DND-41 (cell line): ENCODE results near the gene ADAMTSL2.

ENCODE experiments used
- ATAC-seq: fragments of 200-7000 bp; cut with Tn5 transposase; 3 replicates; pipeline ENCODE4 v1.9.1; 2021; ENCODE audit warnings: low read depth; ENCODE audit not compliant: insufficient read depth
- DNase-seq: peaks from one replicate; pipeline ENCODE4 v3.0.0-alpha.2; 2020
- H2AFZ ChIP-seq: 2 replicates; pipeline ENCODE4 v1.6.0; 2012; ENCODE audit warnings: low read depth, low read length
- H3K27ac ChIP-seq: 2 replicates; pipeline ENCODE4 v1.5.1; 2012; ENCODE audit warnings: low read length, inconsistent platforms
- H3K27me3 ChIP-seq: fragments of 200-600 bp; sonication (generic); 2 replicates; pipeline ENCODE4 v1.6.0; 2012; ENCODE audit warnings: low read length, mild to moderate bottlenecking, inconsistent platforms; ENCODE audit not compliant: insufficient read depth, poor library complexity
- H3K36me3 ChIP-seq: 2 replicates; pipeline ENCODE4 v1.5.1; 2012; ENCODE audit warnings: low read length, inconsistent platforms; ENCODE audit not compliant: insufficient read depth
- H3K4me1 ChIP-seq: 2 replicates; pipeline ENCODE4 v1.5.1; 2012; ENCODE audit warnings: mild to moderate bottlenecking, low read length; ENCODE audit not compliant: insufficient read depth
- H3K4me2 ChIP-seq: 2 replicates; pipeline ENCODE4 v1.6.0; 2012; ENCODE audit warnings: mild to moderate bottlenecking, moderate library complexity, low read length, inconsistent platforms; ENCODE audit not compliant: insufficient read depth
- H3K4me3 ChIP-seq, 2 experiments: fragments of 200-600 bp in 1 of 2; shearing (Covaris generic) in 1 of 2; 2 replicates each; pipeline ENCODE4 v1.5.1; 2012 to 2016; ENCODE audit warnings: inconsistent platforms in 2 of 2, low read length in 2 of 2, mild to moderate bottlenecking in 2 of 2, low read depth in 1 of 2, moderate library complexity in 1 of 2
- H3K79me2 ChIP-seq: 2 replicates; pipeline ENCODE4 v1.6.0; 2012; ENCODE audit warnings: low read length, inconsistent platforms; ENCODE audit not compliant: insufficient read depth
- H3K9ac ChIP-seq: 2 replicates; pipeline ENCODE4 v1.6.0; 2012; ENCODE audit warnings: low read depth, mild to moderate bottlenecking, inconsistent platforms, low read length, moderate library complexity
- H3K9me3 ChIP-seq: 2 replicates; pipeline ENCODE4 v1.5.1; 2012; ENCODE audit warnings: low read length, moderate library complexity, mild to moderate bottlenecking, inconsistent platforms; ENCODE audit not compliant: insufficient read depth, severe bottlenecking
- H4K20me1 ChIP-seq: 2 replicates; pipeline ENCODE4 v1.6.0; 2012; ENCODE audit warnings: low read length; ENCODE audit not compliant: insufficient read depth
- EZH2 ChIP-seq: IDR thresholded peaks from 3 replicates; pipeline ENCODE4 v1.6.1; 2012; ENCODE audit warnings: borderline replicate concordance, low read depth, mild to moderate bottlenecking, moderate library complexity, low read length, inconsistent platforms; ENCODE audit not compliant: severe bottlenecking
- TF ChIP-seq, protein P1 (sequence below): IDR thresholded peaks from 2 replicates; pipeline ENCODE4 v1.5.1; 2012; ENCODE audit warnings: borderline replicate concordance, low read length, moderate library complexity, mild to moderate bottlenecking; ENCODE audit not compliant: poor library complexity, severe bottlenecking; ENCODE audit errors: extremely low read depth

The ADAMTSL2 gene

DNA sequence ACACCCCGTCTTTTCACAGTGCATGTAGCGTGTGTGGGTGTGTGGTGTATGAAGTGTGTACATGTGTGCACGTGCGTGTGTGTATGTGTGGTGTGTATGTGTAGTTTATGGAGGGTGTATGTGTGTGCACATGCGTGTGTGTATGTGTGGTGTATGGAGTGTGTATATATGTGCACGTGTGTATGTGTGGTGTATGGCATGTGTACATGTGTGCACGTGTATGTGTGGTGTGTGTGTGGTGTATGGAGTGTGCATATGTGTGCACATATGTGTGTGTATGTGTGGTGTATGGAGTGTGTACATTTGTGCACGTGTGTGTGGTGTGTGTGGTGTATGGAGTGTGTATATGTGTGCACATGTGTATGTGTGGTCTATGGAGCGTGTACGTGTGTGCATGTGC lies 22.9 kb upstream of the ADAMTSL2 start:
- no peak overlapping the region for H2AFZ ChIP-seq
- TF ChIP-seq EZH2, result no peak
- TF ChIP-seq, protein P1, sequence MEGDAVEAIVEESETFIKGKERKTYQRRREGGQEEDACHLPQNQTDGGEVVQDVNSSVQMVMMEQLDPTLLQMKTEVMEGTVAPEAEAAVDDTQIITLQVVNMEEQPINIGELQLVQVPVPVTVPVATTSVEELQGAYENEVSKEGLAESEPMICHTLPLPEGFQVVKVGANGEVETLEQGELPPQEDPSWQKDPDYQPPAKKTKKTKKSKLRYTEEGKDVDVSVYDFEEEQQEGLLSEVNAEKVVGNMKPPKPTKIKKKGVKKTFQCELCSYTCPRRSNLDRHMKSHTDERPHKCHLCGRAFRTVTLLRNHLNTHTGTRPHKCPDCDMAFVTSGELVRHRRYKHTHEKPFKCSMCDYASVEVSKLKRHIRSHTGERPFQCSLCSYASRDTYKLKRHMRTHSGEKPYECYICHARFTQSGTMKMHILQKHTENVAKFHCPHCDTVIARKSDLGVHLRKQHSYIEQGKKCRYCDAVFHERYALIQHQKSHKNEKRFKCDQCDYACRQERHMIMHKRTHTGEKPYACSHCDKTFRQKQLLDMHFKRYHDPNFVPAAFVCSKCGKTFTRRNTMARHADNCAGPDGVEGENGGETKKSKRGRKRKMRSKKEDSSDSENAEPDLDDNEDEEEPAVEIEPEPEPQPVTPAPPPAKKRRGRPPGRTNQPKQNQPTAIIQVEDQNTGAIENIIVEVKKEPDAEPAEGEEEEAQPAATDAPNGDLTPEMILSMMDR, result no peak
- no peaks in the 10 kb centered on the region for H3K36me3 ChIP-seq
- no peak overlapping the region for H3K9ac ChIP-seq
- no peak overlapping the region for H3K4me3 ChIP-seq
- H3K9me3 ChIP-seq, result no peaks in the 10 kb centered on the region
- H4K20me1 ChIP-seq, result no peaks in the 10 kb centered on the region; the same call in 1 of the 2 replicates
- no peak overlapping the region for H3K4me2 ChIP-seq
- DNase-seq (no peak), ATAC-seq (no peak)
- H3K27ac ChIP-seq, result no peak overlapping the region
- H3K27me3 ChIP-seq, result peaks cover 4% of the 10 kb centered on the region
- H3K79me2 ChIP-seq, result no peaks in the 10 kb centered on the region
- no peaks in the 10 kb centered on the region for H3K4me1 ChIP-seq

DNA sequence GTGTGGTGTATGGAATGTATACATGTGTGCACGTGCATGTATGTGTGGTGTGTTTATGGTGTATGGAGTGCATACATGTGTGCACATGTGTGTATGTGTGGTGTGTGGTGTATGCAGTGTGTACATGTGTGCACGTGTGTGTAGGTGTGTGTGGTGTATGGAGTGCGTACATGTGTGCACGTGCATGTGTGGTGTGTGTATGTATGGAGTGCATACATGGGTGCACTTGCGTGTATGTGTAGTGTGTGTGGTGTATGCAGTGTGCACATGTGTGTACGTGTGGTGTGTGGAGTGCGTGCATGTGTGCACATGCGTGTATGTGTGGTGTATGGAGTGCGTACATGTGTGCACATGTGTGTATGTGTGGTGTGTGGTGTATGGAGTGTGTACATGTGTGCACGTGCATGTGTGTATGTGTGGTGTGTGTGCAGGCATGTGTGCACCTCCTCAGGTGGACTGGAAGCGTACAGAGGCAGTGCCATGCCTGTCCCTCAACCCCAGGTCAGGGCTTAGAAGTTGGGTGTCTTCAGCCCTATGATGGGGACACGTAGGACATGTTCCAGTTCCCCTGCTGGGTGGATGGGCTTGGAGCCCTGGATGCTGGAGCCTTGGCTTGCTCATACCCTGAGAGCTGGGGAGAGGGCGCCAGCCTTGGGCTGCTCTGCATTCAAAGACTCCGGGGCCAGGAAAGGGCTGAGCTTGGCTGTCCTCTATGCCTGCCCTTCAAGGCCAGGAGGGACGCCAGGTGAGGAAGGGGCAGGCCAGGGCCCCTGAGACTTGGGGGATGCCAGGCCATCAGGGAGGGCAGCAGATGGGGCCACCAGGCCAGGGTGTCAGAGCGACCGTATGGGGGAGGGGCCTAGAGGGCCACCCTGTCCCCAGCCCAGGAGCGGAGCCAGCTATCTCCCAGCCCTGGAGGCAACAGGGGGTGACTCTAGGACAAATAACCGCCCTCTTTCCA lies 22.0 kb upstream of the ADAMTSL2 start:
- H3K4me1 ChIP-seq, result no peaks in the 10 kb centered on the region
- H3K4me3 ChIP-seq, result no peak overlapping the region
- H3K9ac ChIP-seq, result no peak overlapping the region
- H4K20me1 ChIP-seq, result no peaks in the 10 kb centered on the region; the same call in 1 of the 2 replicates
- no peak for ATAC-seq
- no peak overlapping the region for H3K27ac ChIP-seq
- peaks cover 4% of the 10 kb centered on the region for H3K27me3 ChIP-seq
- no peak for DNase-seq
- H3K9me3 ChIP-seq, result no peaks in the 10 kb centered on the region
- TF ChIP-seq, protein P1, result no peak
- no peak for TF ChIP-seq EZH2
- H3K79me2 ChIP-seq, result no peaks in the 10 kb centered on the region
- H3K36me3 ChIP-seq, result no peaks in the 10 kb centered on the region
- no peak overlapping the region for H2AFZ ChIP-seq
- H3K4me2 ChIP-seq, result no peak overlapping the region

DNA sequence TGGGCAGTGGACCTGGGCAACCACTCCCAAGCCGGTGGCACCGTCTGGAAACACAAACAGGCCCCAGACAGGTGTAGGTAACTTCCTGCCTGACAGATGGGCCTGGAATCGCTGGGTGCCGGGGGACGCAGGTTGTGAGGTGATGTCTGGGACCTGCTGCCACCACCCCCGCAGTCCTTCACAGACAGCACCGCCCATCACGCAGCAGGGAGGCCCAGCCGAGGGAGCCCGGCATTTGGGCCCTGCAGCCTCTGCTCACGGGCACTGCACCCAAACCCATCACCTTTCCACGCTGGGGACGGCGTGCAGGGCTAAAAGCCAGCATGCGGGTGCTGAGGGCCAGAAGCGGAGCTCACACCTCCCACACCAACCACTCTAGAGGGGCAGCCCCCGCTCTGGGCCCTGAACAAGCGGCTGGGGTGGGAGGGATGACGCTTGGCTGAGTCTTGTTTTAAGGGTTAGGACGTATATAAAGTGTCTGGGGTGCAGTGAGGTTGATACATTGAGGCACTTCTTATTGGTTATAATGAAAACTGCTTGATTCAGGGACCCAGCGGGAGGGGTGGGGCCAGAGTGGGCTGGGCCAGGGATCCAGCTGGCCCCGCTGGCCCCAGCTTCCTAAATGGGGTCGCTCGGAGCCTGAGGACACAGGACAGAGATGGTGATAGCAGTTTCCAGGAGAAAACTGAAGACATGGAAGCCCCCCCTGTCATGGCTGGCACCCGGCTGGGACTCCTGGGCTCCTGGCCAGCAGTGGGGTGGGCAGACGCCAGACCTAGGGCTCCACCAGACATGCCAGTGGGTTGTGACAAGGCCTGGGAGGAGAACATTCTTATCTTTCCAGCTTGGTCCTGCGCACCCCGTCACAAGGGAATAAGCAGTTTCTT lies 21.0 kb upstream of the ADAMTSL2 start:
- TF ChIP-seq, protein P1, result no peak
- TF ChIP-seq EZH2, result no peak
- no peak for DNase-seq
- Histone ChIP-seq H3K9me3 (no peaks in the 10 kb centered on the region), H4K20me1 (no peaks in the 10 kb centered on the region), H3K9ac (no peak overlapping the region), H3K27me3 (no peaks in the 10 kb centered on the region), H3K4me3 (no peak overlapping the region), H3K27ac (no peak overlapping the region), H3K4me1 (no peaks in the 10 kb centered on the region), H3K79me2 (no peaks in the 10 kb centered on the region), H3K36me3 (no peaks in the 10 kb centered on the region), H2AFZ (no peak overlapping the region), H3K4me2 (no peak overlapping the region)
- ATAC-seq, result no peak
